HepG2 (cell line): ENCODE results near the gene KCNQ2. TPM values are rescaled to one million over a fixed set of nuclear protein-coding genes. Genes with fewer than 3 reads are reported as not detected.

Source experiments
- BCLAF1 ChIP-seq: fragments of 450-650 bp; IDR thresholded peaks from 2 replicates; pipeline ENCODE4 v1.6.1; 2017; ENCODE audit warnings: mild to moderate bottlenecking
- TFE3 ChIP-seq: IDR thresholded peaks from 2 replicates; pipeline ENCODE4 v1.6.1; 2016
- ZBTB25 ChIP-seq: IDR thresholded peaks from 2 replicates; pipeline ENCODE4 v1.6.1; 2018; ENCODE audit warnings: missing genetic modification reagents
- ZC3H4 ChIP-seq: sonication (generic); formaldehyde crosslinking; IDR thresholded peaks from 2 replicates; pipeline ENCODE4 v1.4.0; 2020; ENCODE audit warnings: missing genetic modification reagents, borderline replicate concordance
- ZNF609 ChIP-seq: sonication (generic); formaldehyde crosslinking; IDR thresholded peaks from 2 replicates; pipeline ENCODE4 v1.4.0; 2020; ENCODE audit warnings: mild to moderate bottlenecking, missing genetic modification reagents, borderline replicate concordance
- polyA plus RNA-seq, 8 experiments: library from polyadenylated mRNA; depleted of rRNA in 3 of 8; stranded (reverse) in 7 of 8; unstranded in 1 of 8; fragments of >200 nt; fragmentation: Illumina TruSeq in 4 of 8; extraction: Trizol in 4 of 8; gene quantifications; 2 replicates each; pipeline versions ENCODE4 v1.2.1 to v1.2.3, GENCODE V29; 2011 to 2016; ENCODE audit warnings: low read depth in 4 of 8, missing spikeins in 1 of 8, mixed read lengths in 1 of 8; ENCODE audit not compliant: insufficient read depth in 1 of 8
- total RNA-seq, 5 experiments: library from RNA; depleted of rRNA; stranded (reverse); fragments of >200 nt; fragmentation: Illumina TruSeq; extraction: Trizol; gene quantifications; 2 replicates each; pipeline ENCODE4 v1.2.3, GENCODE V29; 2016; ENCODE audit warnings: low read depth in 1 of 5

The KCNQ2 gene
- total and polyA plus RNA-seq, 2 of the 13 experiments (the other 11 are each of a cell fraction or from before 2014, with no cell fraction given): not detected

GRCh38 chr20:63359937-63360849 is 112.3 kb downstream of the KCNQ2 start (continued):
- TF ChIP-seq ZBTB25 (CRISPR knock-in tag): no peak
- TF ChIP-seq ZNF609 (CRISPR knock-in tag): no peak
- TF ChIP-seq ZC3H4: no peak
- no peak for TF ChIP-seq TFE3 (CRISPR knock-in tag)
- no peak for TF ChIP-seq BCLAF1
